GM12891 (cell line): Measurements from ENCODE around the gene S100A6. TPM values are rescaled to one million over a fixed set of nuclear protein-coding genes. Genes with fewer than 3 reads are reported as not detected.
"Not testable (repeated sequence)": the region's sequence is repeated elsewhere in the genome, so short reads cannot be mapped to it uniquely, and the experiment has no call there.

Experiments
- DNase-seq: peaks from one replicate; pipeline ENCODE4 v3.0.0; 2011; ENCODE audit warnings: low spot score; ENCODE audit not compliant: insufficient read length
- FAIRE-seq: peaks from 2 replicates; lab custom pipeline; 2011; peaks lifted over from hg19 to GRCh38; lab: Jason Lieb, UNC
- PAX5 ChIP-seq: IDR thresholded peaks from 2 replicates; pipeline ENCODE4 v1.6.1; 2011; ENCODE audit warnings: low read length, moderate library complexity, mild to moderate bottlenecking; ENCODE audit not compliant: insufficient read depth, severe bottlenecking
- POLR2A ChIP-seq: IDR thresholded peaks from 2 replicates; pipeline ENCODE4 v1.6.1; 2011; ENCODE audit warnings: low read depth, low read length, control low read depth
- POLR2AphosphoS5 ChIP-seq: IDR thresholded peaks from 2 replicates; pipeline ENCODE4 v1.6.1; 2011; ENCODE audit warnings: low read depth, low read length, control low read depth
- POU2F2 ChIP-seq: IDR thresholded peaks from 2 replicates; pipeline ENCODE4 v1.6.1; 2011; ENCODE audit warnings: low read depth, mild to moderate bottlenecking, control low read depth, low read length, moderate library complexity
- SPI1 ChIP-seq: IDR thresholded peaks from 2 replicates; pipeline ENCODE4 v1.6.1; 2011; ENCODE audit warnings: low read depth, low read length, control low read depth
- TAF1 ChIP-seq: IDR thresholded peaks from 2 replicates; pipeline ENCODE4 v1.6.1; 2011; ENCODE audit warnings: low read depth, low read length, control low read depth
- polyA plus RNA-seq: library from polyadenylated mRNA; unstranded; fragments of >200 nt; gene quantifications from one replicate; pipeline ENCODE4 v1.2.1, GENCODE V29; 2012; ENCODE audit warnings: low read depth, missing spikeins, inconsistent platforms; ENCODE audit not compliant: missing spikeins

S100A6 gene
- polyA plus RNA-seq: 21.7 TPM

DNA sequence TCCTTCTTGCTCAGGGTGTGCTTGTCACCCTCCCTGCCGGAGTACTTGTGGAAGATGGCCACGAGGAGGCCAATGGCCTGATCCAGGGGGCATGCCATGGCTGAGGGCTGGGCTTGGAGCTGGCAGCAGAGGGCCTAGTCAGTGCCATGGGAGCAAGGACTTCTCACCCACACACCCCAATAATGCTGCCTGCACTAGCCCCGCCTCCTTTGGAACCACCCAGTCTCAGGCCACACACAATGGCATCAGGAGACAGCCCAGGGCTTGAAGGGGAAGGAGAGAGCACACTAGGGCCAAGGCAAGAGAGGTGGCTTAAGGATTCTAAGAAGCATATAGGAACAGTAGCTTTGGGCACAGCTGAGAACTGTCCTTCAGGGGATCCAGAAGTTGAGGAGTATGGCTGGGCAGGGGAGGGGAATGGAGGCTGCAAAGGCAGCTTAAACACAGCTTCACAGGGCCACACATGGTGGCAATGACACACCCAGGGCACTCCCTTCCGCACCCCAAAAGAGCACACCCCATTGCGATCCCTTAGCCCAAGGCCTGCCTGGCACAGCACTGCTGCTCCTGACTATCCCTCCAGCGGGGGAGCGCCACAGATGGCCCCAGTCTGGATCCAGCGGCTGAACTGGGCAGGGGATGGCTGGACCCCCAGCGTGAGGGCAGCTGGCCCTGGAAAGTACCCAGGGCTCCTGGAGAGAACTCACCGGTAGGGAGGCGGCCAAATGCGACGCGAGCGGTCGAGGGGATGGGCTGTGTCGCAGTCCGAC, at the start of gene S100A6:
Gene S100A6, minus strand, starts transcription at position 750 of the 770 bp plus-strand sequence. Its CDS starts 652 bp downstream, at position 98.
- DNase-seq (no peak), FAIRE-seq (no peak)
- TF ChIP-seq POU2F2 (no peak), SPI1 (no peak), POLR2A (no peak), TAF1 (no peak), POLR2AphosphoS5 (no peak)

DNA sequence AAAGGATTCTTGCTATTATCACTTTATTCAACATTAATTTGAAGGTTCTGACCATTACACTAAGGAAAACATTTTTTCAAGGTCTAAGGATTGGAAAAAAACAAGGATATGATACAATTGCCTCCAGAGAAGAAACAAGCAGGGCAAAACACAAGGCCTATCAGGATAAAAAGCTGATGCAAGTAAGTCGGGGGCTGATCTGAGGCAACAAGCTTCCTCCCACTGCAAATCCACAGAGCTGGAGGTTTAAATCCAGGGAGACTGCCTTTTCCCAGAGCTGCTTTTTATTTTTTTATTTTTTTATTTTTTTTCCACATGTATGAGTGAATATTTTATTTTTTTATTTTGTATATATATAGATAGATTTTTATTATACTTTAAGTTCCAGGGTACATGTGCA, 49.2 kb upstream of the S100A6 start:
- DNase-seq (no peak), FAIRE-seq (no peak)
- TF ChIP-seq POU2F2 (no peak), PAX5 (no peak), SPI1 (no peak), POLR2A (no peak), TAF1 (no peak)

DNA sequence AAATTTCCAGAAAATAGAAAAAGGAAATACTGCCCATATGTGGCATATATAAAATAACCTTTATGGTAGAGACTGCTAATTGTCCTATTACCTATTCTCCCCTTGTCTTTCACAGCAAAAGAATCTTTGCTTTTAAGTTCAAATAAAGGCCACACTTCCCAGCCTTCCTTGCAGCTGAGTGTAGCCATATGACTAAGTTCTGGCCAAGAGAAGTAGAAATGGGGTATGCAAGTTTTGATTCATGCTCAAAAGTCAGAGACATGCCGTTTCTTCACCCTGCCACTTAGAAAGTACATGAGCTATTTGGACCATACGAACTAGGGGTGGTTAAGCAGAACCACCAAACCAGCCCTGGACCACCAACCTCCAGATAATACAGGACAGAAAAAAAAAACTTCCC, 48.2 kb upstream of the S100A6 start:
- no peak for TF ChIP-seq POLR2AphosphoS5
- TF ChIP-seq POLR2A: no peak
- TF ChIP-seq SPI1: no peak
- TF ChIP-seq TAF1: no peak
- no peak for TF ChIP-seq POU2F2
- no peak for TF ChIP-seq PAX5
- DNase-seq (no peak), FAIRE-seq (no peak)

DNA sequence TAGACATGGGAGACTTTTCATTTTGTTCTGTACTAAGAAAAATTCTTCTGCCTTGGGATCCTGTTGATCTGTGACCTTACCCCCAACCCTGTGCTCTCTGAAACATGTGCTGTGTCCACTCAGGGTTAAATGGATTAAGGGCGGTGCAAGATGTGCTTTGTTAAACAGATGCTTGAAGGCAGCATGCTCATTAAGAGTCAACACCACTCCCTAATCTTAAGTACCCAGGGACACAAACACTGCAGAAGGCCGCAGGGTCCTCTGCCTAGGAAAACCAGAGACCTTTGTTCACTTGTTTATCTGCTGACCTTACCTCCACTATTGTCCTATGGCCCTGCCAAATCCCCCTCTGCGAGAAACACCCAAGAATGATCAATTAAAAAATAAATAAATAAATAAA, 47.7 kb upstream of the S100A6 start:
- not testable (repeated sequence) for DNase-seq, FAIRE-seq

DNA sequence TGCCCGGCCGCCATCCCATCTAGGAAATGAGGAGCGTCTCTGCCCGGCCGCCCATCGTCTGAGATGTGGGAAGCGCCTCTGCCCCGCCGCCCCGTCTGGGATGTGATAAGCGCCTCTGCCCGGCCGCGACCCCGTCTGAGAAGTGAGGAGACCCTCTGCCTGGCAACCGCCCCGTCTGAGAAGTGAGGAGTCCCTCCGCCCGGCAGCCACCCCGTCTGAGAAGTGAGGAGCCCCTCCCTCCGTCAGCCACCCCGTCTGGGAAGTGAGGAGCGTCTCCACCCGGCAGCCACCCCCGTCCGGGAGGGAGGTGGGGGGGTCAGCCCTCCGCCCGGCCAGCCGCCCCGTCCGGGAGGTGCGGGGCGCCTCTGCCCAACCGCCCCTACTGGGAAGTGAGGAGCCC, 47.0 kb upstream of the S100A6 start:
- FAIRE-seq, DNase-seq: not testable (repeated sequence)

DNA sequence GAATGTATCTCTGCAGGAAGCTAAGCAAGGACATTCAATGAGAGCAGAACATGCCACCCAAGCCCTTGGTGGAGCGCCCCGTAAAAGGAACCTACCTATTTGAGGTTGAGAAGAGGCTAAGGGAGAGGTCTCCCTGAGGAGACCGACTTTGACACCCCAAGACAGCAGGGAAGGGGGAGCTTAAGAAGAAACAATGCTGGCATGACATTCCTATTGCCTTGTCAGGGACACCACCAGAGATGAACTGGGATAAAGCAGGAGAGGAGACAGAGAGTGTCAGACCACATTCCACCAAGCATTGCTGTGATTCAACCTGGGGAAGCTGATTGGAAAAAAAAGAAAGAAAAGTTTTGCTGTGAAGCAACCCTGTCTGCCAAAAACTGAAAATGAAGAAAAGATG, 43.1 kb upstream of the S100A6 start:
- no peak for DNase-seq
- no peak for FAIRE-seq
- TF ChIP-seq PAX5 (no peak), POLR2A (no peak), POU2F2 (no peak), TAF1 (no peak), SPI1 (no peak), POLR2AphosphoS5 (no peak)

DNA sequence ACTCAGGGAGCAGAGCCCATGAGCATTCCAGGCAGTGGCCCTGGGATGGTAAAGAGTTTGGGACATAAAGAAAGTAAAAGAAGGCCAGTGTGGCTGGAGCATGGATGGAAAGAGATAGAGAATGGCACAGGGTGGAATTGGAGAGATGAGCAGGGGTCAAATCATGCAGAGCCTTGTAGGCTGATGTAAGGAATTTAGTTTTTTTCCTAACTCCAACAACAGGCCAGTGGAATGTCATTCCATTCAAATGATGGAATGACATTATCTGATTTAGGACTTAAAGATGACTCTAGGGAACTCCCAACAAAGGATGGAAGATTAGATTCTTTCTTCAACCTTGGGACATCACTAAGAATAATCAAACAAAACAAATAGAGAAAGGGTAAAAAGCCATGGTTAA, 42.7 kb upstream of the S100A6 start:
- DNase-seq (no peak), FAIRE-seq (no peak)
- TF ChIP-seq PAX5: no peak
- no peak for TF ChIP-seq POLR2AphosphoS5
- TF ChIP-seq POU2F2: no peak
- TF ChIP-seq TAF1: no peak
- no peak for TF ChIP-seq POLR2A
- no peak for TF ChIP-seq SPI1

DNA sequence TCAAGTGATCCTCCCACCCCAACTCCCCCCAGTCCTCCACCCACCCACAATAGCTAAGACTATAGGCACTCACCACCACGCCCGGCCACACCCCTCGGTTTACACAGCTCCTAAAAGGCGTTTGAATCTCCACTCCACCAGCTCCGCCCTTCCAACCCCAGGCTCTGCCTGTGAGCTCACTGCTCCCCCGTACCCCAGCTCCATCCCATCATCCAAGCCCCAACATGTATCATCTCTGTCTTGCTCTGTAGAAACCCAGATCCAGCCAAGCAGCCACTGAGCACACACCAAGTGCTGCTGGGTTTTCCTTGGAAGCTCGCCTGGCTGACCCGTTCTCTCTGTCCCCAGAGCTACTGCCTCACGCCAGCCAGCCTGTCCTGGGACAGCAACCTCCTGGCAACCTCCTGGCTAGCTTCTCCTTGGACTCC, 41.8 kb upstream of the S100A6 start:
- FAIRE-seq (no peak), DNase-seq (no peak)
- no peak for TF ChIP-seq POLR2A
- TF ChIP-seq PAX5: no peak
- no peak for TF ChIP-seq POU2F2
- no peak for TF ChIP-seq TAF1
- TF ChIP-seq POLR2AphosphoS5: no peak

DNA sequence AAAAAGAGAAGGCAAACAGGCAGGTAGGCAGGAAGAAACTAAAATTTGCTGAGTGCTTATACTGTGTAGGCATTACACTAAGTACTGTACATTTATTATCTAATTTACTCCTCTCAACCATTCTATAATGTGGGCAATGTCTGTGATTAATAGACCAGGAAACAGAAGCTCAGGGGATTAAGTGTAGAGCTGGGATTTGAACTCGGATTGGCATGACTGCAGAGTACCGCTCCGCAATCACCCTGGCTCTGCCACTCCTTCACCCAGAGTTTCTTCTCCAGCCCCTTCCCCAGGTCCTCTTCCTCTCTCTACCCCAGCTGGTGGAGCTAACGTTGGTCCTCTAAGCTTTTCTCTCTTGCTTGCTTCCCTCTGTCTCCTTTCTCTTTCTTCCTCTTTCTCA, 41.3 kb upstream of the S100A6 start:
- TF ChIP-seq POLR2AphosphoS5 (no peak), POU2F2 (no peak), PAX5 (no peak), SPI1 (no peak), POLR2A (no peak), TAF1 (no peak)
- FAIRE-seq (no peak), DNase-seq (no peak)

DNA sequence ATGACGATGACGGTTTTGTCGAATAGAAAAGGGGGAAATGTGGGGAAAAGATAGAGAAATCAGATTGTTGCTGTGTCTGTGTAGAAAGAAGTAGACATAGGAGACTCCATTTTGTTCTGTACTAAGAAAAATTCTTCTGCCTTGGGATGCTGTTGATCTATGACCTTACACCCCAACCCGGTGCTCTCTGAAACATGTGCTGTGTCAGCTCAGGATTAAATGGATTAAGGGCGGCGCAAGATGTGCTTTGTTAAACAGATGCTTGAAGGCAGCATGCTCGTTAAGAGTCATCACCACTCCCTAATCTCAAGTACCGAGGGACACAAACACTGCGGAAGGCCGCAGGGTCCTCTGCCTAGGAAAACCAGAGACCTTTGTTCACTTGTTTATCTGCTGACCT, 39.7 kb upstream of the S100A6 start:
- not testable (repeated sequence) for DNase-seq, FAIRE-seq

DNA sequence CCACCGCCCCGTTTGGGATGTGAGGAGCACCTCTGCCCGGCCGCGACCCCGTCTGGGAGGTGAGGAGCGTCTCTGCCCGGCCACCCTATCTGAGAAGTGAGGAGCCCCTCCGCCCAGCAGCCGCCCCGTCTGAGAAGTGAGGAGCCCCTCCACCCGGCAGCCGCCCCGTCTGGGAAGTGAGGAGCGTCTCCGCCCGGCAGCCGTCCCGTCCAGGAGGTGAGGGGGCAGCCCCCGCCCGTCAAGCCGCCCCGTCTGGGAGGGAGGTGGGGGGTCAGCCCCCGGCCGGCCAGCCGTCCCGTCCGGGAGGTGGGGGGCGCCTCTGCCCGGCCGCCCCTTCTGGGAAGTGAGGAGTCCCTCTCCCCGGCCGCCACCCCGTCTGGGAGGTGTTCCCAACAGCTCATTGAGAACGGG, 39.3 kb upstream of the S100A6 start:
- DNase-seq, FAIRE-seq: not testable (repeated sequence)
